HG02840 (cell line): Measurements from ENCODE around the gene PIAS2.
"Not testable (repeated sequence)": the region's sequence is repeated elsewhere in the genome, so short reads cannot be mapped to it uniquely, and the experiment has no call there.

Source experiments
- ATAC-seq: cut with Tn5 transposase; IDR thresholded peaks from one replicate; pipeline ENCODE4 v1.9.1; 2021; ENCODE audit warnings: mild to moderate bottlenecking, moderate library complexity, moderate number of reproducible peaks; ENCODE audit not compliant: unreplicated experiment, low FRiP score

The PIAS2 gene

DNA sequence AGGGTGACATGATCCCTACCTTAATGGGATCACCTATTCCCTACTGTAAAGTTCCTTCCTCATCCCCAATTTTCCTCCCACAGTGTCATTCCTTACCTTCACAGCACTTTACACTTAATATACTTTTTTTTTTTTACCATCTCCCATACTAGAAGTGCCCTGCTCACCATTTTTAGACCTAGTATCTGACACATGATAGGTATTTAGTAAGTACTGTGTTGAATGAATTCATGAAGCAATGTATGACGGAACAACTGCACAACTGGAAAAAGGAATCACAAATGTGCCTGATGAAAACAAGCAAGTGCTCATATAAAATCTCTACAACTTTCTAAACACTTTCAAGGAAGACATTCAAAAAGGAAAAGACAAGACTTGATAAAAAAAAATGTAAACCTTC is 83.4 kb downstream of the PIAS2 start:
- ATAC-seq: no peak

DNA sequence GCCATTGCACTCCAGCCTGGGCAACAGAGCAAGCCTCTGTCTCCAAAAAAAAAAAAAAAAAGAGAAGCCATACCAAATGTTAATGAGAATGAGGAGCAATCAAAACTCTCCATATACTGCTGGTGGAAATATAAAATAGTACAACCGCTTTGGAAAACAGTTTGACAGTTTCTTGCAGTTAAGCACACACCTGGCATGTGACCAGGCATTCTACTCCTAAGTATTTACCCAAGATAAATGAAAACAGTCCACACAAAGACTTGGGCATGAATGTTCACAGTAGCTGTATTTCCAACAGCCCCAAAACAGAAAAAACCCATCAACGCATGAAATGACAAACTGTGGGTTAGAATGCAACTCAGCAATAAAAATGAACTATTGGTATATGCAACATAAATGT is 84.5 kb downstream of the PIAS2 start:
- no peak for ATAC-seq

DNA sequence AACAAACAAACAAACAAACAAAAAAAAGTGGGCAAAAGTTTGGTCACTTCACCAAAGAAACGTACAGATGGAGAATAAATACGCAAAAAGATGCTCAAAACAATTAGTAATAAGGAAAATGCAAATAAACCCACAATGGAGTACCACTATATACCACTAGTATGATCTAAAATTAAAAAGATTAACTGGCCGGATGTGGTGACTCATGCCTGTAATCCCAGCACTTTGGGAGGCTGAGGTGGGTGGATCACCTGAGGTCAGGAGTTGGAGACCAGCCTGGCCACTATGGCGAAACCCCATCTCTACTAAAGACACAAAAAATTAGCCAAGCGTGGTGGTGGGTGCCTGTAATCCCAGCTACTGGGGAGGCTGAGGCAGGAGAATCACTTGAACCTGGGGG is 84.9 kb downstream of the PIAS2 start:
- ATAC-seq: not testable (repeated sequence)

DNA sequence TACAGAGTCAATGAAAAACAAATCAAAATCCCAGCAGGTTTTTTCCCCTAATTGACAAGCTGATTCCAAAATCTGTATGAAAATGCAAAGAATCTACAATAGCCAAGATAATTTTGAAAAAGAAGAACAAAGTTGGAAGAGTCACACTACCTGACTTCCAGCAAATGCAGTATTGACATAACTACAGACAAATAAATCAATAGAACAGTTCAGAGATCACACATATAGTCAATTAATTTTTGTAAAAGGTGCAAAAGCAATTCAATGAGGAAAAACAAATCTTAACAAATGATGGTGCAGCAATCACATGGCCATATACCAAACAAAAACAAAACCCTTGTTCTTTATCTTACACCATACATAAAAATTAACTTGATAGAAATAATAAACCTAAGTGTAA is 85.9 kb downstream of the PIAS2 start:
- ATAC-seq: no peak

DNA sequence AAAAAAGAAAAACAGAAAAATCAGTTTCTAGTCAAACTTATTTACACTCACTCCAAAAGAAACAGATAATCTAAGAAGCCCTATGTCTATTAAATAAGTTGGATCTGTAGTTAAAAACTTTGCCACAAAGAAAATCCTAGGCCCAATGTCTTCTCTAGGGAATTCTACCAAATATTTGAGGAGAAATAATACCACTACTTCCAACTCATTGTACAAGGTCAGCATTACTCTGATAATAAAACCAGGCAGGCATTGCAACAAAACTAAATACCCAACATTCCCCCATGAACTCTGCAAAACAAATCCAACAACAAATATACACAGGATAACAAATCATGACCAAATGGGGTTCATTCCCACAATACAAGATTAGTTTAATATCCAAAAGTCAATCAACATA is 86.7 kb downstream of the PIAS2 start:
- ATAC-seq: no peak

DNA sequence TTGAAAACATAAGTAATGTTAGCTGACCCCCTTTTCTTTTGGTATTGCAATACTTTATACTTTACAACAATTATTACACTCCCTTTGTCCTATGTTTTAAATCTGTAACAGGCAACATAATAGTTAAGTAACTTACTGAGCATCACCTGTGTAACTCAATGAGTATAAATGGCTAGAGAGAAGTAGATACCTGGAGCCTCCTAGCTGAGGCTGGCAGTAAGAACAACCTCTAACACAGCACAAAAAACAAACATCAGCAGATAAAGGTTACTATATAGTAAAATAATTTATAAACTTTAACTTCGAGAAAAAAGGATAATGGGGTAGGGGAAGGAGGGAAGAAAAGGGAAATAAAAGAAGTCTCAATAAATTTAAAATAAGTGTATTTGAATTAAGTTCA is 87.4 kb downstream of the PIAS2 start:
- no peak for ATAC-seq

DNA sequence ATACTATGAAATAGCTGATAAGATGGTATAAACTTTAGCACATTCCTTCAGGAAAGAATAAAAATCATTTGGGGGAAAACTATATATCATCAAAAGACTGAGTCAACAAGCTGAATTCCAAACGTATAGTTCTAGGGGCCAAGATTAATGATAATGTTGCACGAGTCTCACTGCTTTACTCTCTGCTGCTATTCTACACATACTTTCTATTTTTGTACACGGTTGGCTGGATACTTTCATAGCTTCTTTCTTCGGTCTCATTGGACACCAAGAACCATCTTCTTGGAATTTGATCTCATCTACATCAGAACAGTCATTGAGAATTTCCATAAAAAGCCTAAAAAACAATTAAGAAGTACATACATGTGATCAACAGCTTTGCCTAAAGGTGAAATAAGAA is 87.8 kb downstream of the PIAS2 start:
- ATAC-seq: no peak

DNA sequence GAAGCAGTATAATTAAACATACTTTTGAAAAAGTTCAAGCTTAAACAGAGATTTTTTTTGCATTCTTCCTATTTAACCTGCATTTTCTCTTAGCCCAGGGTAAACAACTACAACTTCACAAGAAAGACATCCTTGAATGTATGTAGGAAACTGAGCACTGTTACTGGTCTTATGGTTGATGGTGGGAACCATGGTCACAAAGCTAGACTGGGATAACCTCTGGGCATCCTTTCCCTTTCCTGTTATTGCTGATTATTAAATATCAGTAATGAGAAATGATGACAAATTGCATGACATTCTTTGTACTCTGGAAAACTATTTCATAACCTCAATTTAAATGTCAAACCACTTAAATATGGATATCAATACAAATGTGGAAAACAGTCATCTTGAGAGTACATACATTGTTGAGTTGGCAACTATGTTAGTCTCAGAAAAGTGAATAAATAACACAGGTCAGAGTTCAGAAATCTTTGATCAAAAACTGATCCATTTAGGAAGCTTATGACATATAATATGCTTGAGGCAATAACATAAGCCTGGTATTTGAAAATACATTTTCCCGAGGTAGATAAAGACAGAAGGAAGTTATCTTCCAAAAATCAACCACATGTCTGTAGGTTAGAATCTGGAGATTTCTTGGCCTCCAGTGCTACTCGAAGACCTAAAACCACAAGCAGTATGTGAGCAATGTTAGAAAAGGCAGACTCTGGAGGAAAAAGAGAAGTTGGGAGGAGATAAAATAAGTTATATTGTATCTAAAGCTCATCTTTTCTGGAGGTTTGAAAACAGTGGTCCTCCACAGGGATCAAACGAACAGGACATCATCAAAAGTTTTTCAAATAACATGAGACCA is 95.2 kb downstream of the PIAS2 start:
- no peak for ATAC-seq

DNA sequence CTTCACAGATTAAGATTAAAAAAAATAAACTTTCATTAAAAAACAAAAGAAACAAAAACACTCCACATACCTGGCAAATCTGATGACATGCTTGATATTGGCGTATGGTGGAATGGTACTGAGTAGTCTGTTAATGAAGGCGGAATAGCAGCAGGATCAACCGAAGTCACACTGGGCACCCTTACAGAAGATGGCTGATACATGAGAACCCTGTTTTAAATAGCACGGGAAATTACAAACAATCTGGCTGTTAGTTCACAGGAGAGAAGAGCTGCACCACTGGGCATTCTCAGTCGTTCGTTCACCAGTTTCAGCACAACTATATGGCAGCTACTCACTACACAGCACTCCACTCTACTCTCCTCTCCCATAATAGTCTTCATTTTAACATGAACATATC is 96.4 kb downstream of the PIAS2 start:
- ATAC-seq: no peak

DNA sequence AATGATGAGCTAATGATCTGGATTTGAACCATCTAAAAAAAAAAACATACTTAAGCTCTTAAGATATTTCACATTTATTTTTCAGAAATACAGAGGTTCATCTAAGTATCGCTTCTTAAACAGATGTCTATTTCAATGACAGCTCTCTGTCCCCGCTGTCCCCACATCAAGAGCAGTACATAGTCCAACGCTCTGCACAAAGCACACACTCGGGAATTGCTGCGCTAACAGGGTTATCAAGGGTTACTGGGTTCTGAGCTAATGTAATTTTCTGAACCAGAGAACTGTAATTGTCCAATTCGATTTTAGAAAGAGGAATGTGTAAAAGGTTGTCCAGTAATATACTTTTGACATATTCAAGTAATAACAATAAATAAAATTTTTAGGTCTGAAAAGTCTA is 101.6 kb downstream of the PIAS2 start:
- no peak for ATAC-seq

DNA sequence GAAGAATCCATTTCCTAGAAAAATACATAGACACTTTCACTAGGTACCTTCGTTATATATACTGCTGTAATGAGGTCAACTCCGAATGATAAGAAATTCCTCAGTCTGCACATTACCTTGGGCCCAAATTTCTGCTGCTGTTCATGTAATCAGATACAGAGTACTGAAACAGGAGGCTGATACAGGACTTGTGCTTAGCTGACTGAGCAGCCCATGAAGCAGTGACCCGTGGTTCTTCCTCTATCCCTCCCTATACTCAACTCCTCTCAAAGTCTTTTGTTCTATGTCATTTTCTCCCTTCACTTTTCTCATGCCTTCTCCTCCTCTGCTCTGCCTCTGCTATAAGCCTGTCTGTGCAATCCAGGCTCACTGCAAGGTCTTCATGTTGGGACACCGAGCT is 102.9 kb downstream of the PIAS2 start:
- ATAC-seq: no peak

DNA sequence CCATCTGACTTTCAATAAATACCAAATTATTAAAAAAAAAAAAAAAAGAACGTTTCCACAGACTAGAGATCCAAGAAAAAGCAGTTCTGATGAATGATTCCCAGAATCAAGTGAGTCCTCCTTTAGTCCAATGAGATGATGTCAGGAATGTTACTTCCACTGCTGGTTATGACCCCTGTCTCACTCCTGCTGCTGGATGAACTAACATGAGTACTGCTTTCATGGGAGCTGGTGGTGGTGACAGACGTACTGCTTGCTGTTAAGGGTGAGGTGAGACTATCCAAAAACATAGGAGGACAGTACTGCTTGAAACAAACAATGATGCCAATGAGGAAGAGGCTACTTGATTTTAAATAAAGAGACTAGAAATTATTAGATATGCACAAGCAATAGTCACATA is 105.0 kb downstream of the PIAS2 start:
- ATAC-seq: no peak

DNA sequence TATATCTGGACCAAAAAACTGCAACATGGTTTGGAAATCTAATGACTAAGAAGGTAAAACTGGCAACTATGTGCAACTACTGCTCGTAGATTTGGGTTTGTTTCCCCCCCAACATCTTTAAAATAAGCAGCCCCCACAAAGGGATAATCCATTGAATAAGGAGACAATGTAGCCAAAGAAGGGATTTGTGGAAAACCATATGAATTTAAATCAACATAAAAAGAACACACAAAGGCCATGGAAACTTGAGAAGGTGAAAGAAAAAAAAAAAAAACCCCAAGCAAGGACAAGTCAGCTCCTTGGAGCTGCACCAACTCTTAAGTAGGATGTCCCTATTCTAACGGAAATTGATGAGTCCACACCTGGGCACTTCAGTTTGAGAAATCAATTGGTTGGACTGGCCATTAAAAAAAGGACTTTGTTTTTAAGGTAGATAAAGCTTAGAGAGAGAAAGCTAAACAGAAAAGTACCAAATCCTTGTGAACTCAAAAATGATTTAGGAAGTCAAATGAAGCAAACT is 106.8 kb downstream of the PIAS2 start:
- no peak for ATAC-seq

DNA sequence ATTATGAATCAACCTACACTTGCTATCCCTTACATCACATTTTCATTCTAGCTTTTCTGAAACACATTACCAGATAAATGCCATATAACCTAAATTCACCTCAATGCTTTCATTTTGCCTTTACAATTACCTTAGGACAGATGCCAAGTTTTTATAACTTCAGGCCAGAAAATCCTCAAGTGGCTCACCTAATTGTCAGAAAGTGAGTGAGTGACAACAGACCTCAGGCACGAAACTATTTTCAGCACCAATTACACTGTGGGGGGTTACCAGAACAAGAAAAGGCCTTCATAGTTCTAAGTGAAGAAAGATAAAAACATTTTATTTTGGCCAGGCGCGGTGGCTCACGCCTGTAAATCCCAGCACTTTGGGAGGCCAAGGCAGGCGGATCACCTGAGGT is 108.2 kb downstream of the PIAS2 start:
- no peak for ATAC-seq

DNA sequence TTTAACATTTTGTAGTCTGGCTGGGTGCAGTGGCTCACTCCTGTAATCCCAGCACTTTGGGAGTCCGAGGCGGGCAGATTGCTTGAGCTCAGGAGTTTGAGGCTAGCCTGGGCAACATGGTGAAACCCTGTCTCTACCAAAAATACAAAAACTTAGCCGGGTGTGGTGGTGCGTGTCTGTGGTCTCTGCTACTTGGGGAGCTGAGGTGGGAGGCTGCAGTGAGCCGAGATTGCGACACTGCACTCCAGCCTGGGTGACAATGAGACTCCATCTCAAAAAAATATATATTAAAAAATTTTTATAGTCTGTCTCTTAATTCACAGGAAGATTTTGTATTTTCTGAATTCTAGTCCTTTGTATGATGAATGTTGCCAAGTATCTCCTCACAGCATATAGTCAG is 121.4 kb downstream of the PIAS2 start:
- ATAC-seq: not testable (repeated sequence)

DNA sequence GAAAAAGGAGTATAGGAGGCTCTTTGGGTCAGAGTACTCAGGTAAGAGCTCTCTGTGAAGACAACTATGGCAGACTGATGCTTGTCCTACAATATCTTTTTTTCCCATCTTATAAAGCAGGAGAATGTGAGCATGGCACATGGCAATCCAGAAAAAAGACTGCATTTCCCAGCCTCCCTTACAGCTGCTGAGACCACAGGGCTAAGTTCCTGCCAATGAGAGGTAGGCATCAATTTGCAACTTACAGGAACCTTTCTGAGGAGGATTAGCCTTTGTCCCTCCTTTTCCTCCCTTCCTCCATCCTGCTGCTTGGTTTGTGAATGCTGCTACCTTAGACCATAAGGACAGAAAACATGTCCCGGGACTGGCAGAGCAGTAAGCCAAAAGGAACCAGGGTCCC is 122.7 kb downstream of the PIAS2 start:
- no peak for ATAC-seq

DNA sequence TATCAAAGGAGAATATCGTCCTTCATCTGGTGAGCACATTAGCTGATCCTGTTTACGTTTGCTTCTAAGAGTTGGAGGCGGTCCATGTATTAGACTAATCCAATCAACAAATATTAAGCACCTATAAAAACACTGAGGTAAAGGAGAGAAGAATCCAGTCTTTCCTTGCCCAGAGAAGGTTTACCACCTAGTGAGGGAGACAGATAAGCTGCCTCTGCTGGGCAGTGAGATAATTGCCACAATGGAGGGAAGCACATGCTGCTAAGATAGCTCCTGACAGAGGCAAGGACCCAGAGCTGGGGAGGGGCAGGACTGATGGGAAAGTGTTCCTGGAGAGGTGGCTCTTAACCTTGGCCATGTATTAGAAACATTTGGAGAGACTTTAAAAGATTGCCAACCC is 123.7 kb downstream of the PIAS2 start:
- no peak for ATAC-seq

DNA sequence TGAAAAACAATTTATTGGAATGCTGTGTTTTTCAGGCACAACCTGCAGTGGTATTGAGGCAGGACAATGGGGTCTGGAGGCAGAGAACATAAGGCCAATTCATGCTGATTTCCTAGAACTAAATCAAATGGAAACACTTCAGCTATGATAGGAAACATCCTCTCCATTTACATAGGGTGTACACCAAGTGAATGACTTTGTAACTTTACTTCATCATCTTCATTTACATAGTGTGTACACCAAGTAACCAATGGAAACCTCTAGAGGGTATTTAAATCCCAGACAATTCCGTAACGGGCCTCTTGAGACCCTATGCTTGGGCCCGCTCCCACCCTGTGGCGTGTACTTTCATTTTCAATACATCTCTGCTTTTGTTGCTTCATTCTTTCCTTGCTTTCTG is 128.2 kb downstream of the PIAS2 start:
- ATAC-seq: no peak

DNA sequence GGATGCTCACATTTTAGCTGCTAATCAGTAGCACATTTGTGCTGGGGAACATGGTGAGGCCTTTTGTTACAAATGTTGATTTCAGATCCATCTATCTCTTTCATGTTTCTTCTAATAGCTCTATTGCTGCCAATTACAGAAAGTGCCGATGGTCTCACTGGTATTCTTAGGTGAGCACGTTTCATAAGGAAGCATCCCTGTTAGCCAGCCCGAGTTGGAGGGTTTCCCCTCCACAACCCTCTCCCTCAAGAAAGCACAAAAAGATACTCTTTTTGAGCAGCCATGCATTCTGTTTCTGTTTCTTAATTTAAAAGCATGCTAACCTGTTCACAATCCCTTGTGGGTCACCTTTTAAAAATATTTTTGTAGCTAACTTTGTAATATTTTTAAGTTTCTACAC is 129.6 kb downstream of the PIAS2 start:
- no peak for ATAC-seq

DNA sequence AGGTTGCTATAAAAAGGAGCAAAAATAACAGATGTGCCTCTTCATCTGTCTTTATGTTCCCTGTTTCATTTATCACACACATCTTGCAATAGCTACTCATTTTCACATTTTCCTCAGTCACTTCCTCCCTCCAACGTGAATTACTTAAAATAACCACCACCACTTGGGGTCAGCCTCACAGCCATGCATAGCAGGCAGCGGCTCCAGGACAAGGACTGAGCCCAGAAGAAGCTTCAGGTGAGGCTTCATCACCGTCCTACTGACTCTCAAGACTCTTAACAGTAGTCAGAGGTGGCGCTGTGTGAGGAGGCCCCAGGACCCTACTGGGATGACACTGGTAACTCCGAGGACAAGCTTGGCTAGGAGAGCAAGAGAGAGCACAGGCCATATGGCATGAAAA is 144.9 kb downstream of the PIAS2 start:
- no peak for ATAC-seq

DNA sequence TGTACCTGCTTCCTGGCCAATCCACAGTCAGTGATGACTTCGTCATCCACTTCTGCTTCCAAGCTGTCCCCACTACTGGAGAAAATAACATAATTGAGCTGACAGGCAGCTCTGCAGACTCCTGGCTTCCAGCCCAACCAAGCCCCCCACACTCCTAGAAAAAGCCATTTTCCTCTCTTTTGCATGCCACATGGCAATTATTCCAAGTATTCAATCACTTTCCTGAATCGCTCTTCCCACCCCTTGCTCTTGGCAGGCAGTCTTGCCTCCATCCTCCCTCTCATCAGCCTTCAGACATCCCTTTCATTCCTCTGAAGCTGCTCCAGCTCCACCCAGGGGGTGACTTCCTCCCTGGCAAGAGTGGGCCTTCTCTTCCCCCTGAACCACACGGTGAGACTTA is 146.2 kb downstream of the PIAS2 start:
- ATAC-seq: no peak

DNA sequence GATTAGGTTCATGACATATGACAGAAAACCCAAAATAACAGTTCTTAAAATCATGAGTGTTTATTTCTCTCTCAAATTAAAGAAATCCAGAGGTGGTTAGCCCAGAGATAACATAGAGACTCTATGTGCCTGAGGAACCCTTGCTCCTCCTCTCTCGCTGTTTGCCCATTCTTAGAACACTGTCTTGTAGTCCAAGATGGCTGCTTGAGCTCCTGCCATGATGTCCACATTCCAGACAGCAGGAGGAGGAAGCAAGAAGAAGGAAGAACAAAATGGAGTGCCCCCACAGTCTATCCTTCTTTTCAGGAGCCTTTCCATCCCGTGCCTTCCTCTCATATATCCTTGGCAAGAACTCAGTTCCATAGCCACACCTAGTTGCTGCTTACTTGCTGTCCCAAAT is 146.6 kb downstream of the PIAS2 start:
- ATAC-seq: no peak
